ENCODE results near the gene SSPN.

The SSPN gene

GRCh38 chr12:26156201-26156871 is 39.0 kb upstream of the SSPN start:
- Histone ChIP-seq H3K4me1 (ENCODE audit: insufficient read depth, insufficient read length) (no peaks in the 10 kb centered on the region), H3K27me3 (ENCODE audit: insufficient read depth, insufficient read length) (no peaks in the 10 kb centered on the region), H3K9ac (ENCODE audit: insufficient read length, low read depth) (no peak overlapping the region), H3K36me3 (ENCODE audit: insufficient read depth, insufficient read length, low read length) (no peaks in the 10 kb centered on the region), H3K9me3 (ENCODE audit: insufficient read depth, low read length) (no peaks in the 10 kb centered on the region), H3K4me3 (ENCODE audit: insufficient read length, low read depth) (no peak overlapping the region)
- DNase-seq (ENCODE audit: low read depth, low spot score): no peak
- TF ChIP-seq SUZ12 (IDR thresholded peaks at IDR 0.05; ENCODE audit: extremely low read depth, insufficient read depth, insufficient read length): no peak
- no peak for TF ChIP-seq ZNF274 (IDR thresholded peaks at IDR 0.05; ENCODE audit: low read depth, low read length)
- TF ChIP-seq YY1 (IDR thresholded peaks at IDR 0.05; ENCODE audit: insufficient read depth, insufficient read length): no peak

- Histone ChIP-seq H3K9ac (ENCODE audit: insufficient read length, low read depth) (no peak overlapping the region), H3K4me3 (ENCODE audit: insufficient read length, low read depth) (no peak overlapping the region), H3K9me3 (ENCODE audit: insufficient read depth, low read length) (no peaks in the 10 kb centered on the region), H3K4me1 (ENCODE audit: insufficient read depth, insufficient read length) (no peaks in the 10 kb centered on the region), H3K36me3 (ENCODE audit: insufficient read depth, insufficient read length, low read length) (no peaks in the 10 kb centered on the region), H3K27me3 (ENCODE audit: insufficient read depth, insufficient read length) (no peaks in the 10 kb centered on the region)
- DNase-seq (ENCODE audit: low read depth, low spot score): no peak
- no peak for TF ChIP-seq ZNF274 (IDR thresholded peaks at IDR 0.05; ENCODE audit: low read depth, low read length)
- no peak for TF ChIP-seq SUZ12 (IDR thresholded peaks at IDR 0.05; ENCODE audit: extremely low read depth, insufficient read depth, insufficient read length)
- TF ChIP-seq YY1 (IDR thresholded peaks at IDR 0.05; ENCODE audit: insufficient read depth, insufficient read length): no peak
Measured at GRCh38 chr12:26157001-26157400, 38.4 kb upstream of the SSPN start.

GRCh38 chr12:26158078-26158764 is 37.2 kb upstream of the SSPN start:
- TF ChIP-seq YY1 (IDR thresholded peaks at IDR 0.05; ENCODE audit: insufficient read depth, insufficient read length): no peak
- no peak for TF ChIP-seq ZNF274 (IDR thresholded peaks at IDR 0.05; ENCODE audit: low read depth, low read length)
- no peak for TF ChIP-seq SUZ12 (IDR thresholded peaks at IDR 0.05; ENCODE audit: extremely low read depth, insufficient read depth, insufficient read length)
- Histone ChIP-seq H3K9ac (ENCODE audit: insufficient read length, low read depth) (no peak overlapping the region), H3K9me3 (ENCODE audit: insufficient read depth, low read length) (no peaks in the 10 kb centered on the region), H3K36me3 (ENCODE audit: insufficient read depth, insufficient read length, low read length) (no peaks in the 10 kb centered on the region), H3K27me3 (ENCODE audit: insufficient read depth, insufficient read length) (no peaks in the 10 kb centered on the region), H3K4me3 (ENCODE audit: insufficient read length, low read depth) (no peak overlapping the region), H3K4me1 (ENCODE audit: insufficient read depth, insufficient read length) (no peaks in the 10 kb centered on the region)
- DNase-seq (ENCODE audit: low read depth, low spot score): peak; percentile 23

GRCh38 chr12:26162174-26162573 is 33.2 kb upstream of the SSPN start:
- Histone ChIP-seq H3K36me3 (ENCODE audit: insufficient read depth, insufficient read length, low read length) (no peaks in the 10 kb centered on the region), H3K4me3 (ENCODE audit: insufficient read length, low read depth) (no peak overlapping the region), H3K27me3 (ENCODE audit: insufficient read depth, insufficient read length) (no peaks in the 10 kb centered on the region), H3K9me3 (ENCODE audit: insufficient read depth, low read length) (no peaks in the 10 kb centered on the region), H3K9ac (ENCODE audit: insufficient read length, low read depth) (no peak overlapping the region), H3K4me1 (ENCODE audit: insufficient read depth, insufficient read length) (no peaks in the 10 kb centered on the region)
- DNase-seq (ENCODE audit: low read depth, low spot score): no peak
- TF ChIP-seq YY1 (IDR thresholded peaks at IDR 0.05; ENCODE audit: insufficient read depth, insufficient read length) (no peak), SUZ12 (IDR thresholded peaks at IDR 0.05; ENCODE audit: extremely low read depth, insufficient read depth, insufficient read length) (no peak), ZNF274 (IDR thresholded peaks at IDR 0.05; ENCODE audit: low read depth, low read length) (no peak)

GRCh38 chr12:26162905-26163304 is 32.5 kb upstream of the SSPN start:
- TF ChIP-seq SUZ12 (IDR thresholded peaks at IDR 0.05; ENCODE audit: extremely low read depth, insufficient read depth, insufficient read length) (no peak), ZNF274 (IDR thresholded peaks at IDR 0.05; ENCODE audit: low read depth, low read length) (no peak)
- H3K9me3 ChIP-seq (ENCODE audit: insufficient read depth, low read length): no peaks in the 10 kb centered on the region
- H3K4me3 ChIP-seq (ENCODE audit: insufficient read length, low read depth): no peak overlapping the region
- no peak overlapping the region for H3K9ac ChIP-seq (ENCODE audit: insufficient read length, low read depth)
- no peaks in the 10 kb centered on the region for H3K36me3 ChIP-seq (ENCODE audit: insufficient read depth, insufficient read length, low read length)
- H3K4me1 ChIP-seq (ENCODE audit: insufficient read depth, insufficient read length): no peaks in the 10 kb centered on the region
- no peak for DNase-seq (ENCODE audit: low read depth, low spot score)
- H3K27me3 ChIP-seq (ENCODE audit: insufficient read depth, insufficient read length): no peaks in the 10 kb centered on the region

GRCh38 chr12:26164118-26164517 is 31.3 kb upstream of the SSPN start:
- H3K36me3 ChIP-seq (ENCODE audit: insufficient read depth, insufficient read length, low read length): no peaks in the 10 kb centered on the region

GRCh38 chr12:26172013-26172412 is 23.4 kb upstream of the SSPN start:
- no peak for TF ChIP-seq ZNF274 (IDR thresholded peaks at IDR 0.05; ENCODE audit: low read depth, low read length)
- TF ChIP-seq SUZ12 (IDR thresholded peaks at IDR 0.05; ENCODE audit: extremely low read depth, insufficient read depth, insufficient read length): no peak
- no peak for TF ChIP-seq YY1 (IDR thresholded peaks at IDR 0.05; ENCODE audit: insufficient read depth, insufficient read length)
- Histone ChIP-seq H3K36me3 (ENCODE audit: insufficient read depth, insufficient read length, low read length) (no peaks in the 10 kb centered on the region), H3K27me3 (ENCODE audit: insufficient read depth, insufficient read length) (no peaks in the 10 kb centered on the region), H3K4me1 (ENCODE audit: insufficient read depth, insufficient read length) (no peaks in the 10 kb centered on the region), H3K9me3 (ENCODE audit: insufficient read depth, low read length) (no peaks in the 10 kb centered on the region), H3K9ac (ENCODE audit: insufficient read length, low read depth) (no peak overlapping the region), H3K4me3 (ENCODE audit: insufficient read length, low read depth) (no peak overlapping the region)
- DNase-seq (ENCODE audit: low read depth, low spot score): no peak

More at GRCh38 chr12:26164118-26164517, 31.3 kb upstream of the SSPN start:
- Histone ChIP-seq H3K4me1 (ENCODE audit: insufficient read depth, insufficient read length) (no peaks in the 10 kb centered on the region), H3K27me3 (ENCODE audit: insufficient read depth, insufficient read length) (no peaks in the 10 kb centered on the region), H3K4me3 (ENCODE audit: insufficient read length, low read depth) (no peak overlapping the region), H3K9me3 (ENCODE audit: insufficient read depth, low read length) (no peaks in the 10 kb centered on the region), H3K9ac (ENCODE audit: insufficient read length, low read depth) (no peak overlapping the region)
- DNase-seq (ENCODE audit: low read depth, low spot score): no peak
- TF ChIP-seq SUZ12 (IDR thresholded peaks at IDR 0.05; ENCODE audit: extremely low read depth, insufficient read depth, insufficient read length): no peak
- no peak for TF ChIP-seq YY1 (IDR thresholded peaks at IDR 0.05; ENCODE audit: insufficient read depth, insufficient read length)
- TF ChIP-seq ZNF274 (IDR thresholded peaks at IDR 0.05; ENCODE audit: low read depth, low read length): no peak
